Nephron (organoid): Measurements from ENCODE around the gene OSBPL7.

Source experiments
- H3K27ac Mint-ChIP-seq, 3 experiments: 2 replicates each; pipeline ENCODE4 v1.8.0; 2020; ENCODE audit warnings: mixed read lengths in 3 of 3, mild to moderate bottlenecking in 2 of 3, moderate library complexity in 1 of 3
- H3K27me3 Mint-ChIP-seq: 2 replicates; pipeline ENCODE4 v1.8.0; 2021; ENCODE audit warnings: low read depth, mild to moderate bottlenecking, moderate library complexity, mixed read lengths
- H3K36me3 Mint-ChIP-seq: 2 replicates; pipeline ENCODE4 v1.8.0; 2020; ENCODE audit warnings: low read depth, mixed read lengths
- H3K4me1 Mint-ChIP-seq: 2 replicates; pipeline ENCODE4 v1.8.0; 2020; ENCODE audit warnings: mixed read lengths
- H3K4me3 Mint-ChIP-seq, 3 experiments: 2 replicates each; pipeline ENCODE4 v1.8.0; 2020; ENCODE audit warnings: mild to moderate bottlenecking in 3 of 3, mixed read lengths in 3 of 3, moderate library complexity in 2 of 3
- H3K9me3 Mint-ChIP-seq: 2 replicates; pipeline ENCODE4 v1.8.0; 2020; ENCODE audit warnings: mixed read lengths
- TF ChIP-seq, protein P1 (sequence below), 3 experiments: fragments of 200-600 bp; sonication (generic); IDR thresholded peaks; one replicate each; pipeline ENCODE4 v1.5.0; 2021; ENCODE audit warnings: antibody characterized with exemption in 3 of 3; ENCODE audit not compliant: unreplicated experiment in 3 of 3

OSBPL7 gene

DNA sequence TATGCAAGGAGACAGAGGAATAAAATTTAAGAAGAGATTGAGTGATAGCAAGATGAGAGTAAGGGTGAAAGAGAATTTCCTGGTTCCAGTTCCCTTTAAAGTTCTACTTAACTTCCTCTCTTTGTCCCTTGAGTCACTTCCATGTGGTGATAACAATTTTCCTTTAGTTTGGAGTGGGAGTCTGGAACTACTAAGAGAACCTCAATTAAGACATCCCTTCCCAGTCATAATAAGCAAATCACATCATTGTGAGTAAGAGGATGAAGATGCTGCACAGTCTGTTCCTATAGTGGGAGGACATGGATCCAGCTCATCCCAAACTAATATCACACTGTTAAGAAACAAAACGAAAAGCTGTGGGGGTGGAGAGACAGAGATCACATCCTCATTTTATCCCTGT, 64.2 kb downstream of the OSBPL7 start:
- Mint-ChIP-seq H3K4me1 (no peaks in the 10 kb centered on the region), H3K4me3 (no peak overlapping the region), H3K36me3 (no peaks in the 10 kb centered on the region), H3K27ac (no peak overlapping the region), H3K27me3 (peaks cover 41% of the 10 kb centered on the region), H3K9me3 (peaks cover 23% of the 10 kb centered on the region)
- TF ChIP-seq, protein P1, sequence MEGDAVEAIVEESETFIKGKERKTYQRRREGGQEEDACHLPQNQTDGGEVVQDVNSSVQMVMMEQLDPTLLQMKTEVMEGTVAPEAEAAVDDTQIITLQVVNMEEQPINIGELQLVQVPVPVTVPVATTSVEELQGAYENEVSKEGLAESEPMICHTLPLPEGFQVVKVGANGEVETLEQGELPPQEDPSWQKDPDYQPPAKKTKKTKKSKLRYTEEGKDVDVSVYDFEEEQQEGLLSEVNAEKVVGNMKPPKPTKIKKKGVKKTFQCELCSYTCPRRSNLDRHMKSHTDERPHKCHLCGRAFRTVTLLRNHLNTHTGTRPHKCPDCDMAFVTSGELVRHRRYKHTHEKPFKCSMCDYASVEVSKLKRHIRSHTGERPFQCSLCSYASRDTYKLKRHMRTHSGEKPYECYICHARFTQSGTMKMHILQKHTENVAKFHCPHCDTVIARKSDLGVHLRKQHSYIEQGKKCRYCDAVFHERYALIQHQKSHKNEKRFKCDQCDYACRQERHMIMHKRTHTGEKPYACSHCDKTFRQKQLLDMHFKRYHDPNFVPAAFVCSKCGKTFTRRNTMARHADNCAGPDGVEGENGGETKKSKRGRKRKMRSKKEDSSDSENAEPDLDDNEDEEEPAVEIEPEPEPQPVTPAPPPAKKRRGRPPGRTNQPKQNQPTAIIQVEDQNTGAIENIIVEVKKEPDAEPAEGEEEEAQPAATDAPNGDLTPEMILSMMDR (IDR thresholded peaks at IDR 0.05; ENCODE audit: unreplicated experiment in 3 of 3), result no peak
